ENCODE measurements around the gene GPR50. TPM values are rescaled to one million over a fixed set of nuclear protein-coding genes. Genes with fewer than 3 reads are reported as not detected.
A peak's percentile ranks its signal among the peaks of the same experiment; 100 is the strongest.

The GPR50 gene
- total and polyA plus RNA-seq, 4 donors, result not detected

DNA sequence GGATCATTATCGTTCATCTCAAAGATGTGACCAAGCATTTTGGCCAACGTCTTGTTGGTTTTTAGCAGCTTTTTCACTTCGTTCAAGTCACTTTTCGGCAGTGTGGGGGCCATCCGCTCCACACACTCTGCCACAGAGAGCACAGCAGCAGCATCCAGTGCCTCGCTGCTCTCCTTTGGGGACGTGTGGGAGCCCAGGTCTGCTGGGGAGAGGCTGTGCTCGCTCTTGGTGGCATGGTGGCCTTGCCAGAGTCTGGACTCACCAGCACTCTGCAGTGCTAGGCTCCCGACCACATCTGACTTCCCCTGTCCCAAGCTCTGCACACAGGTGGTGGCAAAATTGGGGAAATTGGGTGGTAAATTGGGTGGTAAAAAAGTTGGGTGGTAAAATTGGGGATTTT is 50.6 kb downstream of the GPR50 start:
- no peak overlapping the region for H3K4me3 ChIP-seq

DNA sequence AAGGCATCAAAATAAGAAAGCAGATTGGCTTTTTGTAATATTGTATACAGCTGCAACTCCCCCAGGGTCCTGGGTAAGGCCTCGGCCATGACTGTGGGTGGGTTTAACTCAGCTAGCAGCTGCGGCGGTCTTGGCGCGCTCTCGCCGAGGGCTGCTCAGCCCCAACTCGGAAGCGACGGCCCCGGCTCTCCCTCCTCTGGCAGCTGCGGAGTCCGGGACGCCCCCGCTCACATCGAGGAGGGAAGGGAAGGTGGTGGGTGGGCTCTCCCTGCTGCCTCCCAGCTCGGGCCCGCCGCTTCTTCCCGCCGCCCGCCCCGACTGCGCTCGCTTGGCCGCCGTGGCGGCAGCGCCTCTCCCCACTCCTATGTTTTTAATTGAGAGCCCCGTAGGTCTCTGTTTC is 51.2 kb downstream of the GPR50 start:
- H3K27me3 ChIP-seq (ENCODE audit: control insufficient read depth in 3 of 3, insufficient read depth in 3 of 3, low read length in 2 of 3), result peaks cover 3 to 17% (median 5%) of the 10 kb centered on the region in 3 donors
- H3K4me1 ChIP-seq (ENCODE audit: control insufficient read depth in 5 of 5, insufficient read depth in 5 of 5, low read length in 5 of 5), result no peaks in the 10 kb centered on the region
- peak in 1 of 3 donors; percentile 9 for DNase-seq
- WGBS, 2 donors, result 1 to 26% methylated on average over 14 to 30 of the region's 30 CpGs
- peaks cover 0 to 2% (median 0%) of the 10 kb centered on the region in 4 donors for H3K9me3 ChIP-seq (ENCODE audit: control insufficient read depth in 4 of 4, insufficient read depth in 3 of 4, low read length in 3 of 4)
- no peak overlapping the region for H3K27ac ChIP-seq (ENCODE audit: low read depth in 1 of 2, low read length in 1 of 2)
- no peak for ATAC-seq (ENCODE audit: insufficient read depth, low FRiP score)
- TF ChIP-seq, protein P1, sequence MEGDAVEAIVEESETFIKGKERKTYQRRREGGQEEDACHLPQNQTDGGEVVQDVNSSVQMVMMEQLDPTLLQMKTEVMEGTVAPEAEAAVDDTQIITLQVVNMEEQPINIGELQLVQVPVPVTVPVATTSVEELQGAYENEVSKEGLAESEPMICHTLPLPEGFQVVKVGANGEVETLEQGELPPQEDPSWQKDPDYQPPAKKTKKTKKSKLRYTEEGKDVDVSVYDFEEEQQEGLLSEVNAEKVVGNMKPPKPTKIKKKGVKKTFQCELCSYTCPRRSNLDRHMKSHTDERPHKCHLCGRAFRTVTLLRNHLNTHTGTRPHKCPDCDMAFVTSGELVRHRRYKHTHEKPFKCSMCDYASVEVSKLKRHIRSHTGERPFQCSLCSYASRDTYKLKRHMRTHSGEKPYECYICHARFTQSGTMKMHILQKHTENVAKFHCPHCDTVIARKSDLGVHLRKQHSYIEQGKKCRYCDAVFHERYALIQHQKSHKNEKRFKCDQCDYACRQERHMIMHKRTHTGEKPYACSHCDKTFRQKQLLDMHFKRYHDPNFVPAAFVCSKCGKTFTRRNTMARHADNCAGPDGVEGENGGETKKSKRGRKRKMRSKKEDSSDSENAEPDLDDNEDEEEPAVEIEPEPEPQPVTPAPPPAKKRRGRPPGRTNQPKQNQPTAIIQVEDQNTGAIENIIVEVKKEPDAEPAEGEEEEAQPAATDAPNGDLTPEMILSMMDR (IDR thresholded peaks at IDR 0.05; ENCODE audit: control extremely low read depth, extremely low read depth), result no peak
- H3K4me3 ChIP-seq, result no peak overlapping the region
- H3K36me3 ChIP-seq (ENCODE audit: control insufficient read depth in 4 of 4, insufficient read depth in 4 of 4, low read length in 4 of 4), result no peaks in the 10 kb centered on the region
- no peak overlapping the region for H3K9ac ChIP-seq (ENCODE audit: insufficient read depth in 1 of 2, low read length in 2 of 2)

More for the DNA sequence above, 50.6 kb downstream of the GPR50 start:
- H3K9me3 ChIP-seq (ENCODE audit: control insufficient read depth in 4 of 4, insufficient read depth in 3 of 4, low read length in 3 of 4), result peaks cover 0 to 2% (median 0%) of the 10 kb centered on the region in 4 donors
- no peaks in the 10 kb centered on the region for H3K36me3 ChIP-seq (ENCODE audit: control insufficient read depth in 4 of 4, insufficient read depth in 4 of 4, low read length in 4 of 4)
- WGBS, 2 donors, result 71 to 84% methylated on average over 8 to 9 of the region's 9 CpGs
- no peak overlapping the region for H3K9ac ChIP-seq (ENCODE audit: insufficient read depth in 1 of 2, low read length in 2 of 2)
- no peaks in the 10 kb centered on the region for H3K4me1 ChIP-seq (ENCODE audit: control insufficient read depth in 5 of 5, insufficient read depth in 5 of 5, low read length in 5 of 5)
- H3K27ac ChIP-seq (ENCODE audit: low read depth in 1 of 2, low read length in 1 of 2), result no peak overlapping the region
- ATAC-seq (ENCODE audit: insufficient read depth, low FRiP score) (no peak), DNase-seq (no peak)
- H3K27me3 ChIP-seq (ENCODE audit: control insufficient read depth in 3 of 3, insufficient read depth in 3 of 3, low read length in 2 of 3), result peaks cover 3 to 17% (median 5%) of the 10 kb centered on the region in 3 donors
- TF ChIP-seq, protein P1 (IDR thresholded peaks at IDR 0.05; ENCODE audit: control extremely low read depth, extremely low read depth), result no peak

DNA sequence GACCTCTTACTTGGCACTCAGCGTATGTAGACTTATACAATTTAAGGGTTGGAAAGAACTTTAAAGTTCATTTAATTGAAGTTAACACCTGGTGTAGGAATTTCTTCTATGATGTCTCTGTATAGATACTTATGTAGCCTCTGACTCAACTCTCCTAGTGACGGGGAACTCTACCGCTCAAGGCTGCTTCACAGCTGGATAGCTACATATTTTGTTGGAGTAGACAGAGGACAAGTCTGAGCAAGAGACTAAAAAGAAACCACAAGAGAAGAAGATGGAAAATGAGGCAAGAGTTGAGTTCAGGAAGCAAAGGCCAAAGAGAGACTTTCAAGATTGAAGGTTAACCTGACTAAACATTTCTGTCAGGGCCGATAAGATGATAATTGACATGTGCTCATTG is 52.6 kb downstream of the GPR50 start:
- Histone ChIP-seq H3K9ac (ENCODE audit: insufficient read depth in 1 of 2, low read length in 2 of 2) (no peak overlapping the region), H3K27me3 (ENCODE audit: control insufficient read depth in 3 of 3, insufficient read depth in 3 of 3, low read length in 2 of 3) (peaks cover 3 to 17% (median 5%) of the 10 kb centered on the region in 3 donors), H3K4me1 (ENCODE audit: control insufficient read depth in 5 of 5, insufficient read depth in 5 of 5, low read length in 5 of 5) (no peaks in the 10 kb centered on the region), H3K4me3 (no peak overlapping the region), H3K36me3 (ENCODE audit: control insufficient read depth in 4 of 4, insufficient read depth in 4 of 4, low read length in 4 of 4) (no peaks in the 10 kb centered on the region), H3K9me3 (ENCODE audit: control insufficient read depth in 4 of 4, insufficient read depth in 3 of 4, low read length in 3 of 4) (peaks cover 0 to 2% (median 0%) of the 10 kb centered on the region in 4 donors), H3K27ac (ENCODE audit: low read depth in 1 of 2, low read length in 1 of 2) (no peak overlapping the region)
- TF ChIP-seq, protein P1 (IDR thresholded peaks at IDR 0.05; ENCODE audit: control extremely low read depth, extremely low read depth), result no peak
- ATAC-seq (ENCODE audit: insufficient read depth, low FRiP score) (no peak), DNase-seq (no peak)
- WGBS, 2 donors, result 78 to 97% methylated on average over 4 of the region's 4 CpGs

Small RNA genes within 50 kb of the gene (small RNA-seq; reads per million reads assigned to genes)
- gene MIR4330 (ENCODE audit: low replicate concordance), result not detected

Other genes with a start within 250 kb of the GPR50 start
- gene HMGB3, start 193.2 kb upstream of the GPR50 start, total RNA-seq, result 10 to 100 TPM; 19.3 to 44.9 TPM
- 10 to 100 TPM; 27.7 to 71.7 TPM for gene HMGB3, start 193.2 kb upstream of the GPR50 start, polyA plus RNA-seq
- 10 to 100 TPM; 26.2 to 36.3 TPM for gene VMA21, start 220.6 kb downstream of the GPR50 start, total RNA-seq
- 10 to 100 TPM in 1 of 2 donors, 1 to 10 TPM in 1; 7.8 to 10.6 TPM for gene VMA21, start 220.6 kb downstream of the GPR50 start, polyA plus RNA-seq

All from lung (tissue), 13 donors.